ENCODE data around the gene KRTAP4-8.
"Not testable (repeated sequence)": the region's sequence is repeated elsewhere in the genome, so short reads cannot be mapped to it uniquely, and the experiment has no call there.

Gene KRTAP4-8

DNA sequence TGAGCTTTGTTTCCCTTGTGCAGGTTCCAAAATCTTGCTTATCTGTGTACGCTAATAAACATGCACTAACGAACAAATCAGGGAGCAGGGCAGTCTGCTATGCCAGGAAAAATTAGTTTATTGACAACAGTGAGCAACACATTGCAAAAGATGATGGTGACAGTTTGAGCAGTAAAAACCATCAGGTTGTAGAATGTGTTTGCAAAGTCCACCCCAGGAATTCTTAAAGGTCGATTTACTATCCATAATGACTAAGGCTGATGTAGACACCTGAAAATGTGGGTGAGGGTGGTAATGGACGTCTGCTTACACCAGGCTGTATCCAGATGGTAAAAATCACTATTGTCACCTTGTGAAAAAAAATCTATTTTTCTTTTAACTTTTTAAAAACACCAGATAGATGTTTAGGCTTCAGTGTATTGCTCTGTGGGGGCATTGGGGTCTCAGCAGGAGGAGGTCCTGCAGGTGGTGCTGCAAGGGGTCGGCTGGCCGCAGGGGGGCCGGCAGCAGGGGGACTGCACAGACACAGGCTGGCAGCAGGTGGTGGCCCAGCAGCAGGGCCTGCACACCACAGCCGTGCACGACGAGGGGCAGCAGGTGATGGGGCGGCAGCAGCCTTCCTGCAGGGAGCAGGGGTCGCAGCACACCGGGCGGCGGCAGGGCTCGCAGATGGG is 32.8 kb downstream of the KRTAP4-8 start:
- DNase-seq (ENCODE audit: low spot score): not testable (repeated sequence)

- no peak for DNase-seq (ENCODE audit: low spot score)
These were observed 33.6 kb downstream of the KRTAP4-8 start for GRCh38 chr17:41064301-41064700.

GRCh38 chr17:41063449-41063848 is 34.5 kb downstream of the KRTAP4-8 start:
- no peak for DNase-seq (ENCODE audit: low spot score)

DNA sequence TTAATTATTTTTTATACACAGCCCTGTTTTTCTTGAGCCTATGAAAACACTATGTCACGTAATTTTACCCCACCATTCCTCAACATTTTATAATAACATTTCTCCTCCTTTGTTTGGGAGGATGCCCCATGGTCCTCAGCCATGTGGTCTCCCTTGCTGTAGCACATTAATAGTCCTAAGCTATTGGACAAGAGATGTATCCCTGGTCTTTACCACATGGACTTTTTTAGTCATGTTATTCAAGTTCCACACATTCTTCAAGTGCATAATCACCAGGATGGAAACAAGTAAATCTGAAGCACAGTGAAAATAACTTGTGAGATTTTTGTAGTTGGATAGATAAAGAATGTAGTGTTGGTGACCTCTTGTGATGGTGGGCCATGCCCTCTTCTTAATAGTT is 36.0 kb downstream of the KRTAP4-8 start:
- no peak for DNase-seq (ENCODE audit: low spot score)

- no peak for DNase-seq (ENCODE audit: low spot score)
These were observed 37.8 kb downstream of the KRTAP4-8 start, which contains the start of gene KRTAP2-3 for GRCh38 chr17:41060052-41060604. KRTAP2-3 (minus strand) TSS chr17:41060114; CDS start chr17:41060050, 64 bp downstream.

DNA sequence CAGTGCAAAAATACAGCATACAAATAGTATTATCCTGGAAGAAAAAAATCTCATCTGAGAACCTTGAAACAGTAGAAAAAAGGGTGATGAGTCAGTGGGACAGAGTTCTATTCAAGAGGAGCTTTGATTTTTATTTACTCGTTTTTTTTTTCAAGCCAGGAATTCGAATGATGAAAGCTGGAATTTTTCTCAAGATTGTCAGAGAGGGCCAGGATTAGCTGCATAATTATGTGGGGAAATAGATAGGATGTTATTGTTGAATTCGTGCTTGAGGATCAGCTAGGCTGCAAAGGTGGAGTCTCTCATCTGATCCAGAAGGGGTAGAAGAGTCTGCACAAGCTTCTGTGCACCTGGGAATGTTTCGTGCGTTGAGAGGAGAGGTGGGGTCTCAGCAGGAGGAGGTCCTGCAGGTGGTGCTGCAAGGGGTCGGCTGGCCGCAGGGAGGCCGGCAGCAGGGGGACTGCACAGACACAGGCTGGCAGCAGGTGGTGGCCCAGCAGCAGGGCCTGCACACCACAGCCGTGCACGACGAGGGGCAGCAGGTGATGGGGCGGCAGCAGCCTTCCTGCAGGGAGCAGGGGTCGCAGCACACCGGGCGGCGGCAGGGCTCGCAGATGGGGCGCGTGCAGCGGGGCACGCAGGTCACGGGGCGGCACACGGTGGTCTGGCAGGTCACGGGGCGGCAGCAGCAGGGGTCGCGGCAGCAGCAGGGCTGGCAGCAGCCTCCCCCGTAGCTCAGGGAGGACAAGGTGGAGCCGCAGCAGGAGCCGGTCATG is 38.5 kb downstream of the KRTAP4-8 start:
- DNase-seq (ENCODE audit: low spot score): not testable (repeated sequence)

- no peak for DNase-seq (ENCODE audit: low spot score)
These were observed 39.2 kb downstream of the KRTAP4-8 start for GRCh38 chr17:41058741-41059140.

- DNase-seq (ENCODE audit: low spot score): no peak
These were observed 40.4 kb downstream of the KRTAP4-8 start for GRCh38 chr17:41057547-41057946.

- not testable (repeated sequence) for DNase-seq (ENCODE audit: low spot score)
These were observed 42.8 kb downstream of the KRTAP4-8 start, which contains the start of gene KRTAP2-2 for GRCh38 chr17:41055130-41055529. KRTAP2-2 (minus strand) TSS chr17:41055230; CDS start chr17:41055211, 19 bp downstream.

- not testable (repeated sequence) for DNase-seq (ENCODE audit: low spot score)
These were observed 43.4 kb downstream of the KRTAP4-8 start for GRCh38 chr17:41054556-41054955.

DNA sequence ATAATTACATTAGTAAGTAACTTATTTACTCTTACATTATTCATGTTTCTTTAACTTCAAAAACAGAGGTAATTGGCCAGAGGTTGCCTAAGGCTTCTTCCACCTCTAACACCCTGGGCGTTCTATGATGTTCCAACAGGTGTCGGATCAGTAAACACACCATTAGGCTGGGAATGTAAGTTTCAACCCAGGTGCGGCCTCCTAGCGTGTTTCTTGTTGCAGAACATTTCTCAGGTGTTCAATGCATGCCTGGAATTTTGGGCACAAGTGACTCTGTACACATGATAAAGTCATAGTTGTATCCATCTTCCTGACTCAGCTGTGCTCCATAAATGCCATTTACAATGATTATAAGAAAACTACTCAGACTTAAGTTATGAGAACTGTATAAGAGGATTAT is 43.9 kb downstream of the KRTAP4-8 start:
- DNase-seq (ENCODE audit: low spot score): no peak

DNA sequence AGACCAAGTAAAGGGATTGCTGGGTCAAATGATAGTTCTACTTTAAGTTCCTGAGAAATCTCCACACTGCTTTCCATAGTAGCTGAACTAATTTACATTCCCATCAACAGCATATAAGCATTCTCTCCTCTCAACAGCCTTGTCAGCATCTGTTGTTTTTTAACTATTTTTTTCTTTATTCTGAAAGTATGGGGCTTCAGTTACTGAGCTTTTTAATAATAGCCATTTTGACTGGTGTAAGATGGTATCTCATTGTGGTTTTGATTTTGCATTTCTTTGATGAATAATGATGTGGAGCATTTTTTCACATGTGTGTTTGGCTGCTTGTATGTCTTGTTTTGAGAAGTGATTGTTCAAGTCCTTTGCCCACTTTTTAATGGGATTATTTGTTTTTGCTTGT is 45.4 kb downstream of the KRTAP4-8 start:
- no peak for DNase-seq (ENCODE audit: low spot score)

GRCh38 chr17:41049110-41049509 is 48.8 kb downstream of the KRTAP4-8 start:
- DNase-seq (ENCODE audit: low spot score): no peak

DNA sequence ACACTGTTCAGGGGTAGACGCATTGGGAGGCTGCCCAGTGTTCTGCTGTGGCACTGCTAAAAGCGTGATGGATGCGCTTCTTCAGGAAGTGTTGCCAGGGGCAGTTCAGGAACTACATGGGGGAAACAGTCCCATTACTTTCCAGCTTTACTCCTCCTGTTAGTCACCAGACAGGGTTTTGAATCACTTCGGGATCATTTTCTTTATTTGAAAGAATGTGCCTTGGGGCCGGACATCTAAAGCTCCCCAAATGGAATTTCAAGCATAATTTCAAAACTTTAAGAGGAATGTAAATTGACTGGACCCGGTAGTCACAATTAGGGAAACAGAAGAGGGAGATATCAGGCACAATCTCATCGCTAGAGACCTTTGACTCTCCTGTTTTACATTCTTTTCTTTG is 49.5 kb downstream of the KRTAP4-8 start:
- no peak for DNase-seq (ENCODE audit: low spot score)

Measured in putamen (tissue), 1 donor.